Measurements from ENCODE around the gene ZDHHC3.
A peak's percentile ranks its signal among the peaks of the same experiment; 100 is the strongest.
"Not testable (repeated sequence)": the region's sequence is repeated elsewhere in the genome, so short reads cannot be mapped to it uniquely, and the experiment has no call there.

ZDHHC3 gene

GRCh38 chr3:44995142-44995770 is 19.3 kb upstream of the ZDHHC3 start:
- no peak for DNase-seq

- DNase-seq: no peak
Observed at GRCh38 chr3:44993471-44994205, 17.7 kb upstream of the ZDHHC3 start.

- peak; percentile 45 for DNase-seq
Observed at GRCh38 chr3:44992555-44993470, 16.8 kb upstream of the ZDHHC3 start.

- no peak for DNase-seq
Observed at GRCh38 chr3:44991326-44991725, 15.4 kb upstream of the ZDHHC3 start.

GRCh38 chr3:44989636-44990373 is 13.8 kb upstream of the ZDHHC3 start:
- no peak for DNase-seq

- no peak for DNase-seq
Observed at GRCh38 chr3:44989141-44989540, 13.2 kb upstream of the ZDHHC3 start.

- DNase-seq: peak; percentile 14
Observed at GRCh38 chr3:44988073-44988472, 12.1 kb upstream of the ZDHHC3 start.

GRCh38 chr3:44987332-44987731 is 11.4 kb upstream of the ZDHHC3 start:
- no peak for DNase-seq

GRCh38 chr3:44986330-44986729 is 10.4 kb upstream of the ZDHHC3 start:
- not testable (repeated sequence) for DNase-seq

GRCh38 chr3:44984335-44984734 is 8.4 kb upstream of the ZDHHC3 start:
- DNase-seq: no peak

GRCh38 chr3:44983484-44983941 is 7.5 kb upstream of the ZDHHC3 start:
- DNase-seq: no peak

- no peak for DNase-seq
Observed at GRCh38 chr3:44982817-44983216, 6.8 kb upstream of the ZDHHC3 start.

GRCh38 chr3:44981751-44982150 is 5.8 kb upstream of the ZDHHC3 start:
- no peak for DNase-seq

GRCh38 chr3:44981220-44981619 is 5.2 kb upstream of the ZDHHC3 start:
- no peak for DNase-seq

- no peak for DNase-seq
Observed at GRCh38 chr3:44974416-44974815, 1.6 kb downstream of the ZDHHC3 start.

- DNase-seq: no peak
Observed at GRCh38 chr3:44970926-44971490, 5.0 kb downstream of the ZDHHC3 start.

- no peak for DNase-seq
Observed at GRCh38 chr3:44969828-44970179, 6.2 kb downstream of the ZDHHC3 start.

- peak; percentile 21 for DNase-seq
Observed at GRCh38 chr3:44969154-44969827, 6.7 kb downstream of the ZDHHC3 start.

- DNase-seq: no peak
Observed at GRCh38 chr3:44968447-44968858, 7.5 kb downstream of the ZDHHC3 start.

GRCh38 chr3:44966795-44967278 is 9.1 kb downstream of the ZDHHC3 start:
- DNase-seq: peak; percentile 19

- no peak for DNase-seq
Observed at GRCh38 chr3:44965165-44965564, 10.8 kb downstream of the ZDHHC3 start.
